ENCODE measurements around the gene ZNF583. TPM values are rescaled to one million over a fixed set of nuclear protein-coding genes. Genes with fewer than 3 reads are reported as not detected.

ZNF583 gene
- total and polyA plus RNA-seq, 2 of the 13 experiments (the other 11 are each of a cell fraction or from before 2014, with no cell fraction given) = 0.65 to 5.3 TPM

DNA sequence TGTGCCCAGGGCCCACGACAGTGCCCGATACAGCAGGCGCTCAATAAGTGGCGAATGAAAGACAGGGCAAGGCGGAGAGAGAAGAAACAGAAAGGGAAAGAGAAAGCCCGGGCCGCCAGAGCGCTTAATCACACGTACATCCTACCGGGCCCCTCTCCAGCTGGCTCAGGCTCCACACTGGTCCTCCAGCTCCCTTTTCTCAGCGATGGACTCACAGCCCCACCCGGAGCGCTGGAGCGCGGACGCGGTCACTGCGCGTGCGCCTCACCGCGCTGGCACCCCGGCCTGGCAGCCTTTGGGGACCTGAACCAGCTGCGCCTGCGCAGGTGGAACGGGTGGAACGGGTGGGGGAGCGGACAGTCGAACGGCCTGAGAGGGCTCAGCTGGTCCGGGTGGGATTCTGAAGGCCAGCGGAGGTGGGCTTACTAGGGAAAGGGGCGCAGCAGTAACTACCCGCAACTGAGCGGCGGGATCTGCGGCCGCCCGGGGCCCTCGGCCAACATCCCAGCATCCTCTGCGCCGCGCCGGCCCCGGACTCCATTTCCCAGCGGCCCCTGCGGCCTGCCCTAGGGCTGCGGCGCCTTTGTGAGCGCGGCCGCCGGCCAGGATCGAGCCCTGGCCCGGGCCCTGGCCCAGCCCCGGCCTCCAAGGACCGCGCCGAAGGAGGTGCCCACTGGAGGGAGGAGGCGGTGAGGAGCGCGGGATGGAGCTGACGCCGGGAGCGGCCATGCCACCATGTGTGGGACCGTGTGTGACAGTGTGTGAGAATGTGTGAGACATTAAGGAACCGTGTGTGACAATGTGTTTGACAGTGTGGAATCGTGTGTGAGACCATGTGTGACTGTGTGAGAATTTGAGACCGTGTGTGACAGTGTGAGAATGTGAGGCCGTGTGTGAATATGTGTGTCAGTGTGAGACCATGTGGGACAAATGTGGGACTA is at the start of gene ZNF583 (continued):
- TF ChIP-seq SOX13 (IDR thresholded peaks at IDR 0.05) (no peak), SOX13 (CRISPR knock-in tag; conservative IDR thresholded peaks at IDR 0.05 in 1 of 2, IDR thresholded peaks at IDR 0.05 in 1 of 2) (no peak; a peak in 1 of 4 replicates), GLMP (CRISPR knock-in tag; IDR thresholded peaks at IDR 0.05; ENCODE audit: borderline replicate concordance) (no peak), ZNF44 (CRISPR knock-in tag; IDR thresholded peaks at IDR 0.05) (no peak), JUN (CRISPR knock-in tag; IDR thresholded peaks at IDR 0.05) (no peak), NFE2 (CRISPR knock-in tag; IDR thresholded peaks at IDR 0.05) (no peak), ZNF282 (IDR thresholded peaks at IDR 0.05; ENCODE audit: partially characterized antibody) (no peak), ZBTB39 (CRISPR knock-in tag; IDR thresholded peaks at IDR 0.05) (no peak), ZNF564 (CRISPR knock-in tag; IDR thresholded peaks at IDR 0.05) (no peak), ZNF180 (CRISPR knock-in tag; IDR thresholded peaks at IDR 0.05; ENCODE audit: borderline replicate concordance, low read depth) (no peak), KLF11 (CRISPR knock-in tag; IDR thresholded peaks at IDR 0.05) (no peak), SPEN (CRISPR knock-in tag; IDR thresholded peaks at IDR 0.05; ENCODE audit: low read depth) (no peak; the same call in none of the 2 replicates), ELF4 (CRISPR knock-in tag; IDR thresholded peaks at IDR 0.05; ENCODE audit: borderline replicate concordance) (no peak), ZNF556 (CRISPR knock-in tag; IDR thresholded peaks at IDR 0.05; ENCODE audit: borderline replicate concordance) (0 out of 2 replicates have a peak, but pooled peaks have one; percentile 56), ZNF615 (CRISPR knock-in tag; IDR thresholded peaks at IDR 0.05; ENCODE audit: borderline replicate concordance) (no peak), MEF2D (CRISPR knock-in tag; IDR thresholded peaks at IDR 0.05) (no peak; the same call in 1 of the 2 replicates), ZNF34 (CRISPR knock-in tag; IDR thresholded peaks at IDR 0.05; ENCODE audit: borderline replicate concordance) (no peak)
- TF ChIP-seq, protein P1, sequence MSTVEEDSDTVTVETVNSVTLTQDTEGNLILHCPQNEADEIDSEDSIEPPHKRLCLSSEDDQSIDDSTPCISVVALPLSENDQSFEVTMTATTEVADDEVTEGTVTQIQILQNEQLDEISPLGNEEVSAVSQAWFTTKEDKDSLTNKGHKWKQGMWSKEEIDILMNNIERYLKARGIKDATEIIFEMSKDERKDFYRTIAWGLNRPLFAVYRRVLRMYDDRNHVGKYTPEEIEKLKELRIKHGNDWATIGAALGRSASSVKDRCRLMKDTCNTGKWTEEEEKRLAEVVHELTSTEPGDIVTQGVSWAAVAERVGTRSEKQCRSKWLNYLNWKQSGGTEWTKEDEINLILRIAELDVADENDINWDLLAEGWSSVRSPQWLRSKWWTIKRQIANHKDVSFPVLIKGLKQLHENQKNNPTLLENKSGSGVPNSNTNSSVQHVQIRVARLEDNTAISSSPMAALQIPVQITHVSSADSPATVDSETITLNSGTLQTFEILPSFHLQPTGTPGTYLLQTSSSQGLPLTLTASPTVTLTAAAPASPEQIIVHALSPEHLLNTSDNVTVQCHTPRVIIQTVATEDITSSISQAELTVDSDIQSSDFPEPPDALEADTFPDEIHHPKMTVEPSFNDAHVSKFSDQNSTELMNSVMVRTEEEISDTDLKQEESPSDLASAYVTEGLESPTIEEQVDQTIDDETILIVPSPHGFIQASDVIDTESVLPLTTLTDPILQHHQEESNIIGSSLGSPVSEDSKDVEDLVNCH (CRISPR knock-in tag; IDR thresholded peaks at IDR 0.05) = no peak
- TF ChIP-seq, protein P2, sequence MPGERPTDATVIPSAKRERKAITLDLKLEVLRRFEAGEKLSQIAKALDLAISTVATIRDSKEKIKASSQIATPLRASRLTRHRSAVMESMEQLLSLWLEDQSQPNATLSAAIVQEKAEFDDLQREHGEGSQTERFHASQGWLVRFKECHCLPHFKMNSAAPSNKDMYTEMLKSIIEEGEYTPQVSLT (CRISPR knock-in tag; IDR thresholded peaks at IDR 0.05; ENCODE audit: borderline replicate concordance, low read depth) = no peak
- TF ChIP-seq, protein P3, sequence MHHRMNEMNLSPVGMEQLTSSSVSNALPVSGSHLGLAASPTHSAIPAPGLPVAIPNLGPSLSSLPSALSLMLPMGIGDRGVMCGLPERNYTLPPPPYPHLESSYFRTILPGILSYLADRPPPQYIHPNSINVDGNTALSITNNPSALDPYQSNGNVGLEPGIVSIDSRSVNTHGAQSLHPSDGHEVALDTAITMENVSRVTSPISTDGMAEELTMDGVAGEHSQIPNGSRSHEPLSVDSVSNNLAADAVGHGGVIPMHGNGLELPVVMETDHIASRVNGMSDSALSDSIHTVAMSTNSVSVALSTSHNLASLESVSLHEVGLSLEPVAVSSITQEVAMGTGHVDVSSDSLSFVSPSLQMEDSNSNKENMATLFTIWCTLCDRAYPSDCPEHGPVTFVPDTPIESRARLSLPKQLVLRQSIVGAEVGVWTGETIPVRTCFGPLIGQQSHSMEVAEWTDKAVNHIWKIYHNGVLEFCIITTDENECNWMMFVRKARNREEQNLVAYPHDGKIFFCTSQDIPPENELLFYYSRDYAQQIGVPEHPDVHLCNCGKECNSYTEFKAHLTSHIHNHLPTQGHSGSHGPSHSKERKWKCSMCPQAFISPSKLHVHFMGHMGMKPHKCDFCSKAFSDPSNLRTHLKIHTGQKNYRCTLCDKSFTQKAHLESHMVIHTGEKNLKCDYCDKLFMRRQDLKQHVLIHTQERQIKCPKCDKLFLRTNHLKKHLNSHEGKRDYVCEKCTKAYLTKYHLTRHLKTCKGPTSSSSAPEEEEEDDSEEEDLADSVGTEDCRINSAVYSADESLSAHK (CRISPR knock-in tag; IDR thresholded peaks at IDR 0.05; ENCODE audit: borderline replicate concordance) = no peak

Measured in HepG2 (cell line).